DND-41 (cell line): ENCODE results near the gene WAC.

ENCODE experiments used
- CTCF ChIP-seq: IDR thresholded peaks from 2 replicates; pipeline ENCODE4 v1.5.1; 2012; ENCODE audit warnings: borderline replicate concordance, low read length, moderate library complexity, mild to moderate bottlenecking; ENCODE audit not compliant: poor library complexity, severe bottlenecking; ENCODE audit errors: extremely low read depth
- EZH2 ChIP-seq: IDR thresholded peaks from 3 replicates; pipeline ENCODE4 v1.6.1; 2012; ENCODE audit warnings: borderline replicate concordance, low read depth, mild to moderate bottlenecking, moderate library complexity, low read length, inconsistent platforms; ENCODE audit not compliant: severe bottlenecking

GRCh38 chr10:28497313-28498126, 35.4 kb upstream of the WAC start:
- TF ChIP-seq CTCF = no peak
- no peak for TF ChIP-seq EZH2
